ENCODE data around the gene CBX7.

Gene CBX7

DNA sequence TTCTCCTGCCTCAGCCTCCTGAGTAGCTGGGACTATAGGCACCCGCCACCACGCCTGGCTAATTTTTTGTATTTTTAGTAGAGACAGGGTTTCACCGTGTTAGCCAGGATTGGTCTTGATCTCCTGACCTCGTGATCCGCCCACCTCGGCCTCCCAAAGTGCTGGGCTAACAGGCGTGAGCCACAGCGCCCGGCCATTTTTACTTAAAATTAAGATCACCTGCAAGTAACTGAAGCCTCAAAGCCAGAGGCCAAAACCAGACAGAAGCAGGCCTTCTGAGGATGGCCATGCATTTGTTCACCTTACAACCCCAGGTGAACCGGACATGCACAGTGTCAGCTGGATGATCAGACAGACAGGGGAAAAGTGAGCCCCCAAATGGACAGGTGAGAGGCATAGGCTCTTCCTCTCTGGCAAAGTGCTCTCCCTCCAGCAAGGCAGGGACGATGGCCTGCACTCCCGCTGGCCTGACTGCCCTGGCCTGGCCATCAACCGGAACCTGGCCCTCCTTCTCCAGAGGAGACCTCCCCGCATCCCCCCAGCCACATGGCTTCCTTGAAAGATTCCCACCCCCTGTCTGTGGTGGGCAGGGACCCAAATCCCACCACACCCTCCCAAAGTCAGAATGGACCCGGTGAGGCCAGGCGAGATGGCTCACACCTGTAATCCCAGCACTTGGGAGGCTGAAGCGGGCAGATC is 29.6 kb downstream of the CBX7 start:
- no peak for DNase-seq

DNA sequence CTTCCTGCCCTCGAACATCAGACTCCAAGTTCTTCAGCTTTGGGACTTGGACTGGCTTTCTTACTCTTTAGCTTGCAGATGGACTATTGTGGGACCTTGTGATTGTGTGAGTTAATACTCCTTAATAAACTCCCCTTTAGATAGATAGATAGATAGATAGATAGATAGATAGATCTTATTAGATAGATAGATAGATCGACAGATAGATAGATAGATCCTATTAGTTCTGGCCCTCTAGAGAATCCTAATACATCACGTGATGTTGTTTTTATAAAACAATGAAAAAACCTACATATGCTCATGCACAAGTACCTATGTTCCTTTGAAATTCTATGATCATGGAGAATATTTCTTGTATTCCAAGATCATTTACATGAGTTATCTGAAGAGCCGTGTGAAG is 31.5 kb downstream of the CBX7 start:
- no peak for DNase-seq

DNA sequence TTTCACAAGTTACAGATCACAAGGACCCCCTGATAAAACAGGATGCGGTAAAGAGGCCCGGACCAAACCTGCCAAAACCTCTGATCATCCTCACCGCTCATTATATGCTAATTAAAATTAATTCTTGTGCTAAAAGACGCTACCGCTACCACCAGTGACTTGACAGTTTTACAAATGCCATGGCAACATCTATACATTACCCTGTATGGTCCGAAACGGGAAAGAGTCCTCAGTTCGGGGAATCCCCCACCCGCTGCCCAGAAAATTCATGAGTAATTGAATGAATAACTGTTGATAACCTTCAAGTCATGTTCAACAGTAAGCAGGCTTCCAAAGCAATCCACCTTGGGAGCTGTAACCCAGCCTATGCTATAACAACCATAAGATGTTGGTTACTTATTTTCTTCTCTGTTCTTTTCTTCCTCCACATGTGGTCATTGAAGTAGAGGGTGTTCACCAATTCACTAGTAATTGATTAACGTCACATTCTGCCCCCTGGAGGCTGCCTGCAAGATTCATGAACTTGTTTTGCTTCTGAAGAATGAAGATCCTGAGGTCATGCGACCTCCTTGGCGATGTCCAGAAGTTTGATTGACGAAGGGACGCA is 34.8 kb downstream of the CBX7 start:
- DNase-seq = peak; percentile 90

DNA sequence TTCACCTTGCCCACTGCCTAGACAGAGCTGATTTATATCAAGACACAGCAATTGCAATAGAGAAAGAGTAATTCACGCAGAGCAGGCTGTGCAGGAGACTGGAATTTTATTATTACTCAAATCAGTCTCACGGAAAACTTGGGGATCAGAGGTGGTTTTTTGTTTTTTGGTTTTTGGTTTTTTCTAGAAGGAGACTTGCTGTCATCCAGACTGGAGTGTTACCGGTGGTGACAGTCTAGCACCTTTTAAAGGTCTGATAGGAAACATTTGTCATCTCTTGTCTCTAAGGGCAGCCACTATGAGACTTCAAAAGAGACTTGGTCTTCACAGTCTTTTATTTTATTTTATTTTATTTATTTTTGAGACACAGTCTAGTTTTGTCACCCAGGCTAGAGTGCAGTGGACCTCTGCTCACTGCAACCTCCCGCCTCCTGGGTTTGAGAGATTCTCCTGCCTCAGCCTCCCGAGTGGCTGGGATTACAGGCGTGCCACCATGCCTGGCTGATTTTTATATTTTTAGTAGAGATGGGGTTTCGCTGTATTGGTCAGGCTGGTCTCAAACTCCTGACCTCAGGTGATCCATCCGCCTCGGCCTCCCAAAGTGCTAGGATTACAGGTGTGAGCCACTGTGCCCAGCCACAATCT is 36.4 kb downstream of the CBX7 start:
- peak; percentile 72 for DNase-seq

DNA sequence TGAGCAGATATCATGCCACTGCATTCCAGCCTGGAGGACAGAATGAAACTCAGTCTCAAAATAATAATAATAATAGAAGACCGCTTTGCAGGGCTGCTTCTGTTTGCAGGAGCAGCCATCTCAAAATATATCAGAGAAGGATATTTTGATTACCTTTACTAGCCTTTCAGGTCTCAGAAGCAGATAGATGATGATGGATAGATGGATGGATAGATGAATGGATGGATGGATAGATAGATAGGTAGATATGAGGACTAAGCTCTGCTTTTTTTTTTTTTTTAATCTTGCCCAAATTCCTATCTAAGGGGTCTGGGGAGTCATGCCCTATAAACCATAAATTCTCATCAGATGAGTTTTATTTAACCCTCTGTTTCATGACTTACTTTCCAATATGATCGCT is 36.9 kb downstream of the CBX7 start:
- DNase-seq = no peak

DNA sequence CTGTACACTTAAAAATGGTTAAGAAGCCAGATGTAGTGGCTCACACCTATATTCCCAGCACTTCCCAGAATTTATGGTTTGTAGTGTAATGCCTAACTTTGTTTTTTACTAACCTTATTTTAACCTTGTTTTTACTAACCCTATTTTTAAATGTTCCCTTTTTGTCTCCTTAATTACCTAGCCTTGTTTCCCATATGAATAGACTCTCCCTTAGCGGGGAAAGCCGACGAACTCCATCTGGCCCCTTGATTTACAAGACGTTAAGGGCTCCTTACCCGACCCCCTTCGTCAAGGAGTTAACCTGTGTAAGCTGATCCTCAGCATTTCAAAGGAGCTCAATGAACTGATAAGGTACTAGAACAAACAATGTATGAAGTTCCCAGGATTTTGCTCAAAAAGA is 38.4 kb downstream of the CBX7 start:
- no peak for DNase-seq

DNA sequence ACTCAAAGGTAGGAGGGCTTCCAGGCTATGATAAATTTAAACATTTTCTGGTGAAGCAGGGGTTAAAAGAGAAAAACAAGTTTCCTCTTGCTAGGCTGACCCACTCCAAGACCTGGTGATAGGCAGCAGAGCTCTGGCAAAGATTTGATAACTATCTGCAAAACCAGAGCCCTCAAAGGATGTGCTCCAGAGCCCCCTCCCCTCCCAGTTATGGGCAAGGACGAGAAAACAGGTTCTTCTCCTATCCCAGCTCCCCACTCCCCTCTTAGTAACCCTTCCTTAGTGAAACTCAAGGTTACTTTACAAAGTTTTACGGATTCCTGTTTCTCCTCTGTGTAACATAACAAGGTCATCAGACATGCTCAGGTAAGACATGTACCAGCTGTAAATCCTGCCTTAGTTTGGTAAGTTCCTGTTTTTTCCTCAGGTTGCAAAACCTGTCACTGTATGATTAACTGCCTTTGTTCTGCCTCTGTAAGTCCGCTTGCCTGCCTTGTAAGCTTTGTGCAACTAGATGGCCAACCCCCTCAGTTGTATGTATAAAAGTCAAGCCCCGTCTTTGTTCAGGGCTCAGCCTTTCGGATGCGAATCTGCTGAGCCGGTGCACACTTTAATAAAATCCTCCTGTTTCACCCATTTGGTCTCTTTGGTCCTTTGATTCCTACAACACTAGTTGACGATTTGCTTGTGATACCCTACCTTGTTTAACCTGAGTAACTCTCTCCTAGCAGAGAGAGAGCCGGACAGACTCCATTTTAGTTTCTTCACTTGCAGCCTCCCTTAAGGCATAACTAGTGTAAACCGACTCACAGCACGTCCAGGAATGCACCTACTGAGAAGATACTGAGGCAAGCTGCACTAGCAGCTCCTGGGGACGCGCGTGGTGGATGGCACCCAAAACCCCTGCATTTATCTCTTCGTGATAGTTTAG is 41.6 kb downstream of the CBX7 start:
- no peak for DNase-seq

DNA sequence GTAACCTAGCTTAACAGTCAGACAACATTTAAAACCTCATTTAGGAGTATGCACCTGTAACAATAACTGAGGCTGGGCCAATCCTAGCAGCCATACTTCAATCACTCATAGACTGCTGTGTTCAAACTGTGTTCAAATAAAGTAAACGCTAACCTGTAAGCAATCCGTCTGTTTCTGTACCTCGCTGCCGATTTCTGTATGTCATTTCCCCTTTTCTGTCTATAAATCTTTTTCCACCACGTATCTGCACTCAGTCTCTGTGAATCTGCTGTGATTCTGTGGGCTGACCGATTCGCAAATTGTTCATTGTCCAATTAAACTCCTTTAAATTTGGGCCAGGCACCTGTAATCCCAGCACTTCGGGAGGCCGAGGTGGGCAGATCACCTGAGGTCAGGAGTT is 43.1 kb downstream of the CBX7 start:
- no peak for DNase-seq

DNA sequence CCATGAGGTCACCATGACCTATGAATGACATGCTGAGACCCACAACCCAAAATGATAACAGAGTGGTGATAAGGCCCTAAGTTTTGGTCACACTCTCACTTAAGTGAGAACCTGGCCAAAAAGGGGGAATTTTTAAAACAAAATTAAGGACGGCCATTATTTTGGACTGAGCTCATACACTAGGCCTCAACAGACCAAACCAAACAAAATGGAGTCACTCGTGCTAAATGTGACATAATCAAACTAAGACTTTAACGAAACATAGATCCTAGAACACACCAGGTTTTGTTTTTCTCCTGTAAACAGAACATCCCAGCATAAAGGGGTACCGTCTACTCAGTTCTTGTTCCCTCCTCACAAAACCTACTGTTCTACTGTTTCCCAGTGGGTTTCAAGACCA is 44.0 kb downstream of the CBX7 start:
- DNase-seq = no peak

DNA sequence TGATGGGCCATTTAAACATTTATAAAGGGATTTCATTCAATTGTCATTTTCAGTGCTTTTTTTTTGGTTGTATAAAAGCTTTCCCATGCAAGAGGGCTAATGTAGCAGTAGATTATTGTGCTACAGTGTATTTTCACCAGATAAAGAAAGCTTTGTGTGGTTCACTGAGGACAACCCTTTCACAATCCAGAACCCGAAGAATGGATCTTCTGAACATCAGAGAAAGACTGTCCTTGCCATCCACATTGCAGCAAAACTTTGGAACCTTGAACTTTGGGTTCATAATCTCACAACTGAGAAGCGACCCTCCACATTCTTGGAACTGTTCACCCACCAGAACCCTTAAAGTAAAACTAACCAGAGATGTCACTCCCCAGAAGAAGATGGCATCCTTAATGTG is 46.2 kb downstream of the CBX7 start:
- no peak for DNase-seq

DNA sequence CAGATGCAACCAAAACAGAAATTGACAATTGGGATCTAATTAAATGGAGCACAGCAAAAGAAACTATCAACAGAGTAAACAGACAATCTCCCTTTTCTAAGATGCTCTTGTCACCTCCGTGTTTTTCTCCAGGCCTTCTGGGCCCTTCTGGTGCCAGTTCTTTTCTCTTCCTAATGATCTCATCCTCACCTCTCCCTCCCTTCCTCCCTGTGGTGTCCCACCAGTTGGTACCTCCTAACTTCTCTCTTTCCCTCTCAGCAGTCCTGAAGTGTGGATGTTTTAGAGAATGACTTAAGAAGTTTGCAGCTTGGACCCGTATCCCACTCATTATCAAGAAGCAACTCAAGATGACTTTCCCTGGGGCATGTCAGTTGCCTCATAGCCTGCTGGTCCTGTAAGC is 49.0 kb downstream of the CBX7 start:
- DNase-seq = no peak

DNA sequence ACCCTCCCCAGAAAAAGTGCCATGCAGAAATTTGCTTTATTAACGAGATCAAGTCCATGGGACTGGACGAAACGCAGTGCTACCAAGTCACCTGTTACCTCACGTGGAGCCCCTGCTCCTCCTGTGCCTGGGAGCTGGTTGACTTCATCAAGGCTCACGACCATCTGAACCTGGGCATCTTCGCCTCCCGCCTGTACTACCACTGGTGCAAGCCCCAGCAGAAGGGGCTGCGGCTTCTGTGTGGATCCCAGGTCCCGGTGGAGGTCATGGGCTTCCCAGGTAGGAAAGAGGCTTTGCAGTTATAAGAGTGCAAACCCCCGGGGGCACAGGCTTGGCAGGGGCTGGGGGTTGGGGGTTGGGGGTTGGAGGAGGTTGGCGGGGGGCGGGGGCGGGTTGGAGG is 51.3 kb downstream of the CBX7 start:
- no peak for DNase-seq

DNA sequence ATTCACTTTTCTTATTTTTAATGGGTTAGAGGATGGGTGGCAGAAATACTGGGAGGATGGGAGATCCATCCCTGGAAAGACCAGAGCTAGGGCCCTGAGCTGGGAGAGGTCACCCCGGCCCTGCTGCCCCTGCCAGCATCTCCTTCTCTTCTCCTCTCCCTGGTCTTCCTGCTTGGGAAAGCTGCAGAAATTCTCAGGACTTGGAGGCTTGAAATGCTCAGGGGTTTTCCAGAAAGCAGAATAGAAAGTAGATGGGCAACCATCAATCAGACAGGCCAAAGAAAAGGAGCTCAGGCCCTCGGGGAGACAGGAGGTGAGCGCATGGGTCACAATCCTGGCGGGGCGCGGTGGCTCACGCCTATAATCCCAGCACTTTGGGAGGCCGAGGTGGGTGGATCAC is 53.9 kb downstream of the CBX7 start:
- no peak for DNase-seq

DNA sequence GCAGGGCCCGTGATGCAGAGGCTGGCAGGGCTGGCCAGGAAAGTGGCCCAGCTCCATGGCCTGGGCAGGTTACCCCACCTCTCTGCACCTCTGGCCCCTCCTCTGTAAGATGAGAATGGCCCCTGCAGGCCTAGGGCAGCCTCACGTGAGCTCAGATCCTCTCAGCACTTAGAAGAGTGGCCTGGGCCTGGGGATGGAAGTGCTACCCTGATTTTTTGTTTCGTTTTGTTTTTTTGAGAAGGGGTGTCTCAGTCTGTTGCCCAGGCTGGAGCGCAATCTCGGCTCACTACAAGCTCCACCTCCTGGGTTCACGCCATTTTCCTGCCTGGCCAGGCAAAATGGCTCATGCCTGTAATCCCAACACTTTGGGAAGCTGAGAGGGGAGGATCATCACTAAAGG is 54.5 kb downstream of the CBX7 start:
- DNase-seq = peak; percentile 45

DNA sequence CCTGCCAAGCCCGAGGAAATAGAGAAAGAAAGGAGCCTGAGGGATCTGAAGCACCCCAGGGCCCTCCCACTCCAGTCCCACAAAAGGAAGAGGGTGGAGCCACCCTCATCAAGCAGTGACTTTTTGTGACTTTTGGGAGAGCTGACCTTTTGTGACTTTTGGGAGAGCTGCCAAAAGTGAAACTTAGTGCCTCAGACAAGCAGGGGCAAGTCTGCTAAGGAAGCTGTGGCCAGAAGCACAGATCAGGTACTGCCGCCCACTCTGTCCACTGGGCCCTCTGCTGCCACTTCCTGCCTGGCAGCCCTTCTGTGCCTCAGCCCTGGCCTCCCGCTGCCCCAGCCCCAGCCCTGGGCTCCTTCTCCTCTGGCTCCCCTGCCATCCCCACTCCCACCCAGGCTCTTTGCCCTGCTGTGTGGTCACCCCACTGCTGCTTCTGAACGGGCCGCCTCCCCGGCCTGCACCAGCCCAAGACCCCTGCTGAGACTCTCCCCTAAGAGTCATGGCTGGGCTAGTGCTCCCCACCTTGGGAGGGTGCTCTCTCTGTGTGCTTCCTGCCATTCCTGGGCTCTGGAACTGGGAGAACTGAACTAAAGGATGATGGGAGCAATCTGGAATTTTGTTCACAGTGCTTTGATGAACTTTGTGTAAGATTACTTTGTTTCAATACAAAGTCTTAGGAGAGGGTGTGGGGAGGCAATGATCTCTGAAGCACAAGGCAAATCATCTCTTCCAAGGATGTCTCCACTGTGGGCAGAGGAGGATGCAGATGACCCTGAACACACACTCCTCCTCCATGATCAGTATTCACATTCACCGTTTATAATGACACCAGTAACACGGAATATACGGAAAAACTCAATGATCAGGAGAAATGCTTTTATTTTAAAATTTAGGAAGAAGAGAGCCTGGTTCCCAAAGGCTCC is 55.1 kb downstream of the CBX7 start, which contains the start of gene APOBEC3H:
Gene APOBEC3H, plus strand, starts transcription at position 147 of the 923 bp plus-strand sequence. CDS start 3,035 bp downstream, outside the sequence.
- DNase-seq = peak; percentile 65

DNA sequence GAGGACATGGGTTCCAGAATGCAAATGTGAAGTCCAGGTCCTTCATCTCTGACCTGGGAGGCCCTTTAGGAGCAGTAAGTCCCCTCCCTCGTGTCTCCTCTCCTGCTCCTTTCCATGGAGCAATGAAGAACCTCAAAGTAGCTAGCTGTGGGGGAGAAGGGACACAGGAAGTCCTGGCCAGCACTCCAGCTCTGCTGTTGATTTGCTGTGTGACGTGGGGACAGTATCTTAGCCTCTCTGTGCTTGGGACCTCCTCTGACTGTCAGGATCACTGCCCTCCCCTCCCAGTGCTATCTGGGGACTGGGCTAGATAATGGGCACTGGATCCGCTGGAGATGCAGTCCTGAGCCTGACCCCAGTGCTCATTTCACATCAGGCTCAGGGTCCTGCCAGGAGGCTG is 56.5 kb downstream of the CBX7 start:
- no peak for DNase-seq

DNA sequence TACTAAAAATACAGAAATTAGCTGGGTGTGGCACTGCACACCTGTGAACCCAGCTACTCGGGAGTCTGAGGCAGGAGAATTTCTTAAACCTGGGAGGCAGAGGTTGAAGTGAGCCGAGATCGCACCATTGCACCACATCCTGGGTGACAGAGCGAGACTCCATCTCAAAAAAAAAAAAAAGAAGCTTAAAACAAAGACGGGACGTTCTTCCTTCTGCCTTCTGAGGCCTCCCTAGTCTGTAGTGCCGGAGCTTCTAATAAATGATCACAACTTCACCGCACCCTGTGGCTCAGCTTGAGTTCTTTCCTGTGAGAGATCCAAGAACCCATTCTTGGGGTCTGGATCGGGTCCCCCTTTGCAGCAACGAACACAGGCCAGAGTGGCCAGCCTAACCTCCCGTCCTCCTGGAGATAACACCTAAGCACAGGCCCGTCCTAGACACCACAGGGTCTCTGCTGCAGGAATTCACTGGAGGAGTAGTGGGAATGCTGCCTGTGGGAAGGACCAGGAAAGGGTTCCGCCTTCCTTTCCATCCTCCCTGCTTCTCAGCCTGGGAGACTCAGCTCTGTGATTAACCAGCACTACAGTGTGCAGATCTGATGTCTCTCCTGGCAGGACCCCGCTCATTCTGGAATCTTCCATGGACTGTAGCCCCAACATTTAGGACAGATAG is 57.6 kb downstream of the CBX7 start:
- DNase-seq = peak; percentile 59

DNA sequence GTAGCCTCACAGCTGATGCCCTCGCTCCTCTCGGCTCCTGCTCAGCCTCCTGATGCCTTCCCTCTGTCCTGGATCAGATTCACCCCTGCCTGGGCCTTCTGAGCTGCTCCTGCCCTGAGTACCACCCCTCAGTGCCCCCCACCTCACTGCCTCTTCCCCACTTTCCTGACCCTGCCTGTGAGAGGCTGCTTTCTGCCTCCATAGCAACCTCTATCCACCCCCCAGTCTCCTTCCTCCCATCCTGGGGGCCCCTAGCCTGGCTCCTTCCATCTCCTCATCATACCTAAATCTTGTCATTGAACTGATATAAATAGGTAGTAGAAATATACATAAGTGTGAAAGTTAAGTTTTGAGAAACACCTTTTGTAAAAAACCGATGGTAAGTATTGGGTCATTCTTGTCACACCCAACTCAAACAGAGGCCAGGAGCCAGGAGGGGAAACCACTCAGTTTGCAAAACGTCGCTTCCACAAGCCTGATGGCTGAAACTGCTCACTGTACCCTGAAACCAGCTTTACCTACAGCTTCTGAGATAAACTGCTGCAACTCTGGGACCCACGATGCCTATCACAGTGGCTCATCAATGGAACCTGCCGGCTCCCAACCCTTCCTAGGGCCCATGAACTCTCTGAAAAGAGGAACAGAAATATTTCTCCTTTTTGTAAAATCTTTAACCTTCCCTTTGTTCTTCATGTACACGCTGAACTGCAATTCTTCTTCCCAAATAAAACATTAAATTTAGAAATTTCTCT is 60.2 kb downstream of the CBX7 start:
- DNase-seq = no peak

DNA sequence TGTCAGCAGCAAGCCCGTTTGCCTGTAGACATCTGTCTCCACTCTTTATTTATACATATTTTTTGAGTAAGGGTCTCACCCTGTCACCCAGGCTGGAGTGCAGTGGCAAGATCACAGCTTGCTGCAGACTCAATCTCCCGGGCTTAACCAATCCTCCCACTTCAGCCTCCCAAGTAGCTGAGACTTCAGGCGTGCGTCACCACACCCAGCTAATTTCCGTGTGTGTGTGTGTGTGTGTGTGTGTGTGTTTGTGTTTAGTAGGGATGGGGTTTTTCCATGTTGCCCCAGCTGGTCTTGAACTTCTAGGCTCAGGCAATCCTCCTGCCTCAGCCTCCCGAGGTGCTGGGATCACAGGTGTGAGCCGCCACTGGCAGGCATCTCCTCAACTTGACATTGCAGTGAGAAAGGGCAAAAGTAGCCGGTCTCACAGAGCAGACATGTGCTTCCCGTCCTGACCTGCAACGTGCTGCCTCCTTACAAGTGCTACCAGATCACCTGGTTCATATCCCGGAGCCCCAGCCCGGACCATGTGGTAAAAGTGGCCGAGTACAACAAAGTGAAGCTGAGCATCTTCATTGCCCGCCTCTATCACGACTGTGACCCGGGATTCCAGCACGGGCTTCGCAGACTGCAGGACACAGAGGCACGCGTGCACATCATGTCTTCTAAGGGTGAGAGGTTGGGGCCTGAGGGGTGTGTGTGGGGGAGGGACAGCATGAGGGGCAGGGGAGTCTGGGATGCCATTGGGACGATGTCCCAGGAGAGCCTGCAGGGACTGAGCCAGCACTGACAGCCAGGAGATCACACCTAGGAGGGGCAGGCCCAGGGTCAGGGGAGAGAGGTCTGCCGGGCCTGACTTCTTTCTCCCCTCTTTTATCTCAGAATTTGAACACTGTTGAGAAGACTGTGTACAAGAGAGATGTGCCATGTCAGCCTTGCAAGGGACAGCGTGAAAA is 61.1 kb downstream of the CBX7 start:
- no peak for DNase-seq

Data from CD4-positive, alpha-beta T cell treated with Interleukin-17A for 1 hour (primary cell).